Neuronal stem cell (in vitro differentiated cells): Measurements from ENCODE around the gene VSIG10L.

Experiments used
- DNase-seq: peaks from one replicate; pipeline ENCODE4 v3.0.0-alpha.2; 2013; ENCODE audit warnings: low spot score
- H2AFZ ChIP-seq: one replicate; pipeline ENCODE4 v1.6.1; 2013; ENCODE audit warnings: mild to moderate bottlenecking, low read length, inconsistent platforms
- H2AK5ac ChIP-seq: 2 replicates; pipeline ENCODE4 v1.6.1; 2013; ENCODE audit warnings: low read depth, mild to moderate bottlenecking, inconsistent platforms, low read length, moderate library complexity, mixed read lengths
- H2BK120ac ChIP-seq: 2 replicates; pipeline ENCODE4 v1.6.1; 2013; ENCODE audit warnings: low read depth, mild to moderate bottlenecking, inconsistent platforms, low read length, moderate library complexity, mixed read lengths
- H2BK12ac ChIP-seq: one replicate; pipeline ENCODE4 v1.6.1; 2013; ENCODE audit warnings: low read length, inconsistent platforms
- H2BK15ac ChIP-seq: 2 replicates; pipeline ENCODE4 v1.6.1; 2013; ENCODE audit warnings: mild to moderate bottlenecking, low read length, inconsistent platforms, mixed read lengths
- H2BK5ac ChIP-seq: one replicate; pipeline ENCODE4 v1.6.1; 2013; ENCODE audit warnings: inconsistent platforms, mild to moderate bottlenecking, low read length, moderate library complexity
- H3K14ac ChIP-seq: one replicate; pipeline ENCODE4 v1.6.1; 2013; ENCODE audit warnings: low read length, inconsistent platforms
- H3K18ac ChIP-seq: 2 replicates; pipeline ENCODE4 v1.6.1; 2013; ENCODE audit warnings: low read length, inconsistent platforms
- H3K23ac ChIP-seq: 2 replicates; pipeline ENCODE4 v1.6.1; 2013; ENCODE audit warnings: low read depth, mild to moderate bottlenecking, mixed read lengths, low read length, inconsistent platforms; ENCODE audit not compliant: poor library complexity
- H3K27ac ChIP-seq: replicated peaks from 3 replicates; pipeline ENCODE4 v1.5.1; 2013; ENCODE audit warnings: low read length, inconsistent platforms
- H3K27me3 ChIP-seq, 3 experiments: 2 replicates each; pipeline ENCODE4 v1.6.1; 2013; ENCODE audit warnings: low read length in 3 of 3, mild to moderate bottlenecking in 2 of 3, inconsistent platforms in 1 of 3, low read depth in 1 of 3, mixed read lengths in 1 of 3, moderate library complexity in 1 of 3; ENCODE audit not compliant: control insufficient read depth in 3 of 3, insufficient read depth in 3 of 3
- H3K36me3 ChIP-seq, 2 donors: replicated peaks in 1 of 2; 2 replicates each; pipeline ENCODE4 v1.6.1; 2013; ENCODE audit warnings: low read length in 2 of 2; ENCODE audit not compliant: control insufficient read depth in 2 of 2, insufficient read depth in 2 of 2
- H3K4ac ChIP-seq: 2 replicates; pipeline ENCODE4 v1.6.1; 2013; ENCODE audit warnings: inconsistent platforms, mild to moderate bottlenecking, low read length, moderate library complexity
- H3K4me1 ChIP-seq, 2 donors: 1 replicate in 1 of 2; 2 replicates in 1 of 2; pipeline ENCODE4 v1.6.1; 2013; ENCODE audit warnings: low read length in 2 of 2, low read depth in 1 of 2; ENCODE audit not compliant: control insufficient read depth in 2 of 2, insufficient read depth in 1 of 2
- H3K4me2 ChIP-seq: one replicate; pipeline ENCODE4 v1.6.1; 2013; ENCODE audit warnings: mild to moderate bottlenecking, low read length, inconsistent platforms; ENCODE audit not compliant: insufficient read depth, poor library complexity, severe bottlenecking
- H3K4me3 ChIP-seq, 2 donors: 2 replicates each; pipeline ENCODE4 v1.5.1; 2013; ENCODE audit warnings: low read length in 2 of 2, mild to moderate bottlenecking in 2 of 2, inconsistent platforms in 1 of 2, moderate library complexity in 1 of 2
- H3K79me1 ChIP-seq: one replicate; pipeline ENCODE4 v1.6.1; 2013; ENCODE audit warnings: low read depth, mild to moderate bottlenecking, inconsistent platforms, low read length, moderate library complexity
- H3K9ac ChIP-seq: one replicate; pipeline ENCODE4 v1.6.1; 2013; ENCODE audit warnings: mild to moderate bottlenecking, low read depth, low read length, inconsistent platforms; ENCODE audit not compliant: poor library complexity
- H3K9me3 ChIP-seq, 2 donors: replicated peaks in 1 of 2; 2 replicates each; pipeline versions ENCODE3 to v1.6.1; 2013; ENCODE audit warnings: low read length in 2 of 2, mild to moderate bottlenecking in 2 of 2, inconsistent platforms in 1 of 2, low read depth in 1 of 2, mixed read lengths in 1 of 2, moderate library complexity in 1 of 2; ENCODE audit not compliant: control insufficient read depth in 2 of 2, insufficient read depth in 1 of 2
- H4K8ac ChIP-seq: one replicate; pipeline ENCODE4 v1.6.1; 2013; ENCODE audit warnings: low read depth, mild to moderate bottlenecking, inconsistent platforms, low read length, moderate library complexity
- H4K91ac ChIP-seq: one replicate; pipeline ENCODE4 v1.6.1; 2013; ENCODE audit warnings: low read length, low read depth, mild to moderate bottlenecking, inconsistent platforms; ENCODE audit not compliant: poor library complexity
- WGBS, 2 donors: extraction: QIAGEN DNeasy Blood & Tissue Kit; methylation state at CpG; one replicate each; pipeline ENCODE4 v1.1.7; 2013; ENCODE audit warnings: missing lambda C conversion rate in 2 of 2, mixed read lengths in 1 of 2; ENCODE audit not compliant: insufficient read length in 2 of 2, insufficient replicate concordance in 1 of 2; ENCODE audit errors: extremely low coverage in 2 of 2; 5-methylcytosine and 5-hydroxymethylcytosine counted together

The VSIG10L gene

DNA sequence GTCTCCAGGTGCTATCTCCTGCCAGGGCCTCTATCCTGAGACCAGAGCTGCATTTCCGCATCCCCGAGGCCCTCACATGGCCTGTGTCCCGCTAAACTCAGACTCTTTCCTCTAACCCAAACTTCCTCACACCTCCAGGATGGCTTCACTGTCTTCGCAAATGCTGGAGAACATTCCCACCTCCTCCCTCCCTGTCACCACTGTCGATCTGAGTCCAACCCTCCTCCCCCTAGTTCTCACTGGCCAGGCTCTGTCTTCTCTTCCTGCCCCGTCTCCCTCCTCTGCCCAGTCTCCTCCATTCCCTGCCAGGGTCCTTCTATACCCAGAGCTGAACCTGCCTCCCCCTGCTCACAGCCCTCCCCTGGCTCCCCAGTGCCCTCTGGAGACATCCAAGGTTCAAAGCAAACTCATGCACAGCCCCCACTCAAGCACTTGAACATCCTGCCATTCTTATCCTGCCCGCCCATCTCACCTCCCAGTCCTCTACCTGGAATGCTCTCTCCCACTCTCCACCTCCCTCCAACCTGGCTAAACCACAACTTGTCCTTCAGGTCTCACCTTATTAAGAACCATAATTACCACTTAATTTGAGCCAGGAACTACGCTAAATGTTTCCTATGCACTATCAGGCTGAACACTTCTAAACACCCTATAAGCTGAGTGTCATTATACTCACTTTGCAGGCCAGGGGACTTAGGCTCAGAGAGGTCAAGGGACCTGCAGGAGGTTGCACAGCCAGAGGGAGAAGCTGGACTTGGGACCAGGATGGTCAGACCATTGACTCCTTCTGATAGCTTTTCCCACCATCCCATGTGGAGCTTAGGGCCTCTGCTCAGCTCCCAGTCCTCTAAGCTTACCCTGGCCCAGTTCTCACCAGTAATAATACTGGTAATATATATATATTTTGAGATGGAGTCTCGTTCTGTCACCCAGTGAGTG lies 961 bp upstream of the VSIG10L start:
- Histone ChIP-seq H3K14ac (no peak overlapping the region), H3K4me1 (peaks cover 2 to 5% of the 10 kb centered on the region in 2 donors), H3K27me3 (peaks cover 0 to 19% (median 7%) of the 10 kb centered on the region in 3 experiments), H3K4me2 (no peak overlapping the region), H3K4me3 (no peak overlapping the region), H4K91ac (no peak overlapping the region), H3K79me1 (peaks cover 2% of the 10 kb centered on the region), H2BK120ac (no peak overlapping the region), H3K27ac (no peak overlapping the region), H2BK5ac (no peak overlapping the region), H3K9me3 (no peaks in the 10 kb centered on the region), H2BK12ac (peak overlapping the region; percentile 16), H3K18ac (no peak overlapping the region), H4K8ac (no peak overlapping the region), H2AFZ (no peak overlapping the region), H3K4ac (no peak overlapping the region), H2BK15ac (peak overlapping the region; percentile 3), H3K23ac (no peak overlapping the region), H3K9ac (no peak overlapping the region), H2AK5ac (no peak overlapping the region), H3K36me3 (peaks cover 0 to 4% of the 10 kb centered on the region in 2 donors)
- no CpG with 5 or more reads among the region's 9 CpGs for WGBS, 2 donors
- no peak for DNase-seq

GRCh38 chr19:51341066-51341465 lies 873 bp downstream of the VSIG10L start:
- WGBS, 2 donors, result no CpG with 5 or more reads among the region's 18 CpGs
- peak overlapping the region in 1 of 2 donors; percentile 59 for H3K4me3 ChIP-seq
- peak overlapping the region; percentile 98 for H2BK15ac ChIP-seq
- peak overlapping the region; percentile 71 for H2BK5ac ChIP-seq
- peak overlapping the region; percentile 96 for H2AK5ac ChIP-seq
- peak overlapping the region; percentile 97 for H3K14ac ChIP-seq
- peak overlapping the region; percentile 89 for H3K18ac ChIP-seq
- peak overlapping the region; percentile 96 for H3K23ac ChIP-seq
- H3K9me3 ChIP-seq, result no peaks in the 10 kb centered on the region
- peaks cover 0 to 19% (median 7%) of the 10 kb centered on the region in 3 experiments for H3K27me3 ChIP-seq
- no peak overlapping the region for H3K4ac ChIP-seq
- no peak overlapping the region for H3K4me2 ChIP-seq
- no peak overlapping the region for H4K91ac ChIP-seq
- H3K36me3 ChIP-seq, result no peaks in the 10 kb centered on the region
- H2BK120ac ChIP-seq, result peak overlapping the region; percentile 66
- H3K27ac ChIP-seq, result no peak overlapping the region
- H3K4me1 ChIP-seq, result peaks cover 2 to 5% of the 10 kb centered on the region in 2 donors
- no peak for DNase-seq
- peak overlapping the region; percentile 95 for H2AFZ ChIP-seq
- no peak overlapping the region for H2BK12ac ChIP-seq
- H4K8ac ChIP-seq, result no peak overlapping the region
- peak overlapping the region; percentile 38 for H3K9ac ChIP-seq
- H3K79me1 ChIP-seq, result peaks cover 2% of the 10 kb centered on the region

- DNase-seq, result peak; percentile 96
- H3K23ac ChIP-seq, result peak overlapping the region; percentile 96
- no CpG with 5 or more reads among the region's 107 CpGs for WGBS, 2 donors
- peak overlapping the region; percentile 95 for H2AFZ ChIP-seq
- no peaks in the 10 kb centered on the region for H3K9me3 ChIP-seq
- H3K14ac ChIP-seq, result peak overlapping the region; percentile 97
- H3K4ac ChIP-seq, result peak overlapping the region; percentile 28
- peak overlapping the region; percentile 88 for H3K4me2 ChIP-seq
- H3K4me3 ChIP-seq, result peak overlapping the region; percentile 51 to 95
- H2BK12ac ChIP-seq, result no peak overlapping the region
- H3K27ac ChIP-seq, result peak overlapping the region; percentile 84
- H3K9ac ChIP-seq, result peak overlapping the region; percentile 95
- peak overlapping the region; percentile 71 for H2BK5ac ChIP-seq
- peak overlapping the region; percentile 98 for H2BK15ac ChIP-seq
- peaks cover 2 to 5% of the 10 kb centered on the region in 2 donors for H3K4me1 ChIP-seq
- H3K18ac ChIP-seq, result peak overlapping the region; percentile 98
- no peaks in the 10 kb centered on the region for H3K36me3 ChIP-seq
- H3K27me3 ChIP-seq, result peaks cover 0 to 19% (median 7%) of the 10 kb centered on the region in 3 experiments
- H4K91ac ChIP-seq, result no peak overlapping the region
- peak overlapping the region; percentile 77 for H4K8ac ChIP-seq
- H2AK5ac ChIP-seq, result peak overlapping the region; percentile 96
- H2BK120ac ChIP-seq, result peak overlapping the region; percentile 66
- peaks cover 2% of the 10 kb centered on the region for H3K79me1 ChIP-seq
Measured at GRCh38 chr19:51339687-51340656, 2.0 kb downstream of the VSIG10L start.
